GM18870 (cell line): ENCODE results near the gene CHKA.
"Not testable (repeated sequence)": the region's sequence is repeated elsewhere in the genome, so short reads cannot be mapped to it uniquely, and the experiment has no call there.

Experiments used
- ATAC-seq: cut with Tn5 transposase; IDR thresholded peaks from one replicate; pipeline ENCODE4 v1.9.1; 2021; ENCODE audit warnings: moderate library complexity; ENCODE audit not compliant: unreplicated experiment

Gene CHKA

GRCh38 chr11:68117853-68118470 is 3.2 kb downstream of the CHKA start:
- no peak for ATAC-seq

DNA sequence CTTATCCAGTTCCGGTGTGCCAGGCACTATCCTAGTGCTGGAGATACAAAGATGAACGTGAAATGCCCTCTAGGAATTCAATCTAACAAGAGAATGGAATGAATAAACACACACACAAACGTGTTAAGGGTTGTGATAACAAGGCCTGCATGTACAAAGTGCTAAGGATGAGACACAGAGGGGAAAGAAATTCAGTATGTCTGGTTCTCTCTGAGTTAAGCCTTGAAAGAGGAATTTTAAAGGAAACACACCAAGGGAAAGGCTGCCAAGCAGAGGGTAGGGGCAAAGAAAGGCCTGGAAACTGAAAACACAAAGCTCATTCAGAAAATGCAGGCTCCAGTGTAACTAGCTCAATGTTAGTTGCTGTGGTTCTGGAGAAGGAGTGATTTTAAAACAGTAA is 4.2 kb downstream of the CHKA start:
- ATAC-seq = no peak

DNA sequence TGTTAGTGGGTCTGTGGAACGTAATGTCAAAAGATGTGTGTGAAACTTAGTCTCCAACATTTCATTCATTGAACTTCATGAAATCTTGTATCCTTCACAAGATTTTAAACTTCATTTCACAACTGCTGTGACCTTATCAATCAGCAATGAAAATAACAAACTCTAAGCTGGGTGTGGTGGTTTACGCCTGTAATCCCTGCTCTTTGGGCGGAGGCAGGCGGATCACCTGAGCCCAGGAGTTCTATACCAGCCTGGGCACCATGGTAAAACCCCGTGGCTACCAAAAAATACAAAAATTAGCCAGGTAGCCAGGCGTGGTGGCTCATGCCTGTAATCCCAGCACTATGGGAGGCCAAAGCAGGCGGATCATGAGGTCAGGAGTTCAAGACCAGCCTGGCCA is 5.1 kb downstream of the CHKA start:
- no peak for ATAC-seq

DNA sequence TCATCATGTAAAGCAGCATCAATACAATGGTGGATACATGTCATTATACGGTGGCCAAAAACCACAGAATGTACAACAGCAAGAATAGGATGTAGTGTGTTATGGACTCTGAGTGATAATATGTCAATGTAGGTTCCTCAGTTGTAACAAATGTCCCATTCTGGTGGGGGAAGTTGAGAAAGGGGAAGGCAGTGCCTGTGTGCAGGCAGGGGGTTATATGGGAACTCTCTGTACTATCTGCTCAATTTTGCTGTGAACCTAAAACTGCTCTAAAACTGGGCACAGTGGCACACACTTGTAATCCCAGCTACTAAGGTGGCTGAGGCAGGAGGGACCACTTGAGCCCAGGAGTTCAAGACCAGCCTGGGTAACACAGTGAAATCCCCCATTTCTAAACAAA is 5.9 kb downstream of the CHKA start:
- no peak for ATAC-seq

- no peak for ATAC-seq
These were observed 7.2 kb downstream of the CHKA start for GRCh38 chr11:68113986-68114385.

GRCh38 chr11:68107689-68108088 is 13.5 kb downstream of the CHKA start:
- ATAC-seq = no peak

GRCh38 chr11:68106165-68106940 is 14.8 kb downstream of the CHKA start:
- ATAC-seq = no peak

DNA sequence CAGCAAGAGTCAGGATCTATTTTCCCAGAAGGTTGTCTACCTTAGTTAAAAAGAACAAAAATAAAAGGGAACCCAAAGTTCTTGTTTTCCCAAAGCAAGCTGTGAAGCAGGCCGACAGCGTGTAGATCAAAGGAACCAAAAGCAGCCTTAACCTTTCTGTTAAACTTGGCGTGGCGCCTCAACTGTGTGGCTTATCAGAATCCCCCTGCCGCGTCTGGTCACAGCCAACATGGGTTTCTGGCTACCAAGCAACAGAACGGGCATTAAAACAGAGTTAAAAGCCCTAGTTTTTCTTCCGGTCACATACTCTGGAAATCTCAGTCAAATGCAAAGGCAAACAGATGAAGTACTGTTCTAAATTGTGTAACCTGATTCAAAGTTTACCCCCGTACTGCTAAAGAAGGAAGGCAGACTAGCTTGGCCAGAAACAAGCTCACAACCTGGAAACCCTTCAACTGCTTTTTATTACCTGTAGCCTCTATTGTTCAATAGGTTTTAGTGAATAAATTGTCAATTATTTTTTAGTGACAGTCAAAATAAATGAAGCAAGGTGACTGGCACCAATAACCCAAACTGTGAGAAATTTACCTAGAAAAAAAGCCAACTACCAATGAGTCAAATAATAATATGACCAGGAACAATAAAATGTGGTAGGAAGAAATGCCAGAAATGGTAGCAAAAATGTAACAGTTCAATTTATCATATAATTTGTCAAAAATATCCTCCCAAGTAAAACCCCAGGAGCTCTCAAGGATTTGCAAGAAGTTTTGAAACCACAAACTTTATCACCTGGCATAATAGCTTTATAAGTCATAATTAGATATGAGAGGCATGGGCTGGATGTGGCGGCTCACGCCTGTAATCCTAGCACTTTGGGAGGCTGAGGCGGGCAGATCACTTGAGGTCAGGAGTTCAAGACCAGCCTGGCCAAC is 21.4 kb downstream of the CHKA start:
- ATAC-seq = no peak

- ATAC-seq = no peak
These were observed 22.1 kb downstream of the CHKA start for GRCh38 chr11:68099057-68099456.

GRCh38 chr11:68096962-68097361 is 24.2 kb downstream of the CHKA start:
- ATAC-seq = no peak

GRCh38 chr11:68093565-68093964 is 27.6 kb downstream of the CHKA start:
- no peak for ATAC-seq

DNA sequence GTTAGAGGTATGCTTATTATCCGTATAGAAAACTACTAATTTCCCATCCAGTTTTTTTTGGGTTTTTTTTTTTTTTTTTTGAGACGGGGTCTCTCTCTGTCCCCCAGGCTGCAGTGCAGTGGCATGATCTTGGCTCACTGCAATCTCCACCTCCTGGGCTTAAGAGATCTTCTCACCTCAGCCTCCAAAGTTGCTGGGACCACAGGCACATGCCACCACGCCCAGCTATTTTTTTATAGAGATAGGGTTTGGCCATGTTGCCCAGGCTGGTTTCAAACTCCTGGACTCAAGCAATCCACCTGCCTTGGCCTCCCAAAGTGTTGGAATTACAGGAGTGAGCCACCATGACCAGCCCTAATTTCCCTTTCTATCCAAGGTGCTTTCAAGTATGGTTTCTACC is 28.2 kb downstream of the CHKA start:
- not testable (repeated sequence) for ATAC-seq

DNA sequence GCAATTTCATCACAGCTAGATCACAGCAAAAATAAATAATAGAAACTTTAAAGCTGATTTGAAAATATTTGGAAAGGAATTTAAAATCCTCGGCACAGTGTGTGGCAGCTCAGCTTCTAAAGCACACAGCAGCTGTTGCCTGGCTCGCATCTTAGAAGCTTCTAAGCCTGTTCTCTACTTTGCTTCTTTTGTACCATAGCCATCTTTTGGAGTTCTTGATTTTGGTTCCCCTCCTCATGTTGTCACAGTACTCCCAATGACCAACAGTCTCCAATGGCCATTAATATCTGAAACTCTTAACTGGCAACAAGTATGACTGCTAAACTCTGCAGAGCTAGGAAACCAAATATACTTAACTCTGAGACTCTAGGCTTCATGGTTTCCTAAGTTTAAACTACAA is 28.8 kb downstream of the CHKA start:
- no peak for ATAC-seq

- ATAC-seq = no peak
These were observed 30.5 kb downstream of the CHKA start for GRCh38 chr11:68090706-68091105.

GRCh38 chr11:68090287-68090686 is 30.9 kb downstream of the CHKA start:
- ATAC-seq = no peak

- ATAC-seq = no peak
These were observed 31.5 kb downstream of the CHKA start for GRCh38 chr11:68089679-68090078.

DNA sequence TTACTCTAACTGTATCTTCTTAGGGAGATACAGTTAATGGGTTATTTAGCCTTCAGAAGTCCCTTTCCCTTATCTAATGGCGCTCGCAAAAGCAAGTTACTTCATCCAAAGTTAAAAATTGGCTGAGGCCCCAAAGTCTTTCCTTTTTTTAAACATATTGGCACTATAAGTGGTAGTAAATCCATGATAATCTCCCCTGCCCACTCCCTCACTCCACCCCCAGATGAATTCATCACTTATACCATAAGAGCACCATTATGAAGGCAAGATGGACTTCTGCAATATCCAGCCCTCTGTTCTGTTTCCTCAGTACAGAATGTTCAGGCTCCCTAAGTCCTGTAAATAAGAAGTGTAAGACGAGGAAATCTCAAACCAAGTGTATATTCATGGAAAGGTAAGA is 37.7 kb downstream of the CHKA start:
- ATAC-seq = no peak

- ATAC-seq = no peak
These were observed 38.7 kb downstream of the CHKA start for GRCh38 chr11:68082481-68082880.

GRCh38 chr11:68081691-68082090 is 39.5 kb downstream of the CHKA start:
- no peak for ATAC-seq

- no peak for ATAC-seq
These were observed 40.3 kb downstream of the CHKA start for GRCh38 chr11:68080860-68081259.
